PFSK-1 (cell line): Measurements from ENCODE around the gene DRD4.

Experiments
- POLR2AphosphoS5 ChIP-seq: IDR thresholded peaks from 2 replicates; pipeline ENCODE4 v1.6.1; 2012; ENCODE audit warnings: low read depth, mild to moderate bottlenecking, control low read depth, low read length, moderate library complexity
- TAF1 ChIP-seq: IDR thresholded peaks from 2 replicates; pipeline ENCODE4 v1.6.1; 2012; ENCODE audit warnings: low read length, control low read depth, borderline replicate concordance; ENCODE audit not compliant: insufficient read depth
- TF ChIP-seq, protein P1 (sequence below), 2 experiments: IDR thresholded peaks; 2 replicates each; pipeline versions ENCODE4 v1.6.1 to v1.8.0; 2011 to 2012; ENCODE audit warnings: low read depth in 2 of 2, low read length in 2 of 2, control low read depth in 1 of 2, inconsistent platforms in 1 of 2, mild to moderate bottlenecking in 1 of 2, moderate library complexity in 1 of 2; ENCODE audit not compliant: insufficient read depth in 1 of 2

GRCh38 chr11:612201-612960, 24.7 kb upstream of the DRD4 start:
- TF ChIP-seq TAF1 (no peak), POLR2AphosphoS5 (0 out of 2 replicates have a peak, but pooled peaks have one; percentile 14)
- TF ChIP-seq, protein P1, sequence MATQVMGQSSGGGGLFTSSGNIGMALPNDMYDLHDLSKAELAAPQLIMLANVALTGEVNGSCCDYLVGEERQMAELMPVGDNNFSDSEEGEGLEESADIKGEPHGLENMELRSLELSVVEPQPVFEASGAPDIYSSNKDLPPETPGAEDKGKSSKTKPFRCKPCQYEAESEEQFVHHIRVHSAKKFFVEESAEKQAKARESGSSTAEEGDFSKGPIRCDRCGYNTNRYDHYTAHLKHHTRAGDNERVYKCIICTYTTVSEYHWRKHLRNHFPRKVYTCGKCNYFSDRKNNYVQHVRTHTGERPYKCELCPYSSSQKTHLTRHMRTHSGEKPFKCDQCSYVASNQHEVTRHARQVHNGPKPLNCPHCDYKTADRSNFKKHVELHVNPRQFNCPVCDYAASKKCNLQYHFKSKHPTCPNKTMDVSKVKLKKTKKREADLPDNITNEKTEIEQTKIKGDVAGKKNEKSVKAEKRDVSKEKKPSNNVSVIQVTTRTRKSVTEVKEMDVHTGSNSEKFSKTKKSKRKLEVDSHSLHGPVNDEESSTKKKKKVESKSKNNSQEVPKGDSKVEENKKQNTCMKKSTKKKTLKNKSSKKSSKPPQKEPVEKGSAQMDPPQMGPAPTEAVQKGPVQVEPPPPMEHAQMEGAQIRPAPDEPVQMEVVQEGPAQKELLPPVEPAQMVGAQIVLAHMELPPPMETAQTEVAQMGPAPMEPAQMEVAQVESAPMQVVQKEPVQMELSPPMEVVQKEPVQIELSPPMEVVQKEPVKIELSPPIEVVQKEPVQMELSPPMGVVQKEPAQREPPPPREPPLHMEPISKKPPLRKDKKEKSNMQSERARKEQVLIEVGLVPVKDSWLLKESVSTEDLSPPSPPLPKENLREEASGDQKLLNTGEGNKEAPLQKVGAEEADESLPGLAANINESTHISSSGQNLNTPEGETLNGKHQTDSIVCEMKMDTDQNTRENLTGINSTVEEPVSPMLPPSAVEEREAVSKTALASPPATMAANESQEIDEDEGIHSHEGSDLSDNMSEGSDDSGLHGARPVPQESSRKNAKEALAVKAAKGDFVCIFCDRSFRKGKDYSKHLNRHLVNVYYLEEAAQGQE (IDR thresholded peaks at IDR 0.05; ENCODE audit: insufficient read depth in 1 of 2, low read depth in 2 of 2, low read length in 2 of 2), result no peak
